ENCODE results near the gene SPAG16. TPM values are rescaled to one million over a fixed set of nuclear protein-coding genes. Genes with fewer than 3 reads are reported as not detected.

SPAG16 gene
- total and polyA plus RNA-seq, 4 donors, result 8.7 to 90.6 (median 21.6) TPM

GRCh38 chr2:214192711-214193110 lies 908.4 kb downstream of the SPAG16 start:
- no peak overlapping the region for H3K27ac ChIP-seq (ENCODE audit: low read depth in 1 of 2, low read length in 1 of 2)
- TF ChIP-seq CTCF (IDR thresholded peaks at IDR 0.05; ENCODE audit: control extremely low read depth, extremely low read depth), result no peak
- no peaks in the 10 kb centered on the region for H3K4me1 ChIP-seq (ENCODE audit: control insufficient read depth in 5 of 5, insufficient read depth in 5 of 5, low read length in 5 of 5)

GRCh38 chr2:214193943-214194342 lies 909.7 kb downstream of the SPAG16 start:
- H3K4me1 ChIP-seq (ENCODE audit: control insufficient read depth in 5 of 5, insufficient read depth in 5 of 5, low read length in 5 of 5), result no peaks in the 10 kb centered on the region
- 86 to 88% methylated on average over 1 of the region's 1 CpG for WGBS, 2 donors
- no peak overlapping the region for H3K9ac ChIP-seq (ENCODE audit: insufficient read depth in 1 of 2, low read length in 2 of 2)
- ATAC-seq (ENCODE audit: insufficient read depth, low FRiP score) (no peak), DNase-seq (no peak)
- H3K4me3 ChIP-seq, result no peak overlapping the region
- no peaks in the 10 kb centered on the region for H3K27me3 ChIP-seq (ENCODE audit: control insufficient read depth in 3 of 3, insufficient read depth in 3 of 3, low read length in 2 of 3)
- H3K27ac ChIP-seq (ENCODE audit: low read depth in 1 of 2, low read length in 1 of 2), result no peak overlapping the region
- H3K36me3 ChIP-seq (ENCODE audit: control insufficient read depth in 4 of 4, insufficient read depth in 4 of 4, low read length in 4 of 4), result no peaks in the 10 kb centered on the region
- no peak for TF ChIP-seq CTCF (IDR thresholded peaks at IDR 0.05; ENCODE audit: control extremely low read depth, extremely low read depth)
- peaks cover 0 to 2% (median 0%) of the 10 kb centered on the region in 4 donors for H3K9me3 ChIP-seq (ENCODE audit: control insufficient read depth in 4 of 4, insufficient read depth in 3 of 4, low read length in 3 of 4)

More at GRCh38 chr2:214192711-214193110, 908.4 kb downstream of the SPAG16 start:
- DNase-seq, result no peak
- 89 to 92% methylated on average over 3 of the region's 3 CpGs for WGBS, 2 donors
- Histone ChIP-seq H3K27me3 (ENCODE audit: control insufficient read depth in 3 of 3, insufficient read depth in 3 of 3, low read length in 2 of 3) (no peaks in the 10 kb centered on the region), H3K9me3 (ENCODE audit: control insufficient read depth in 4 of 4, insufficient read depth in 3 of 4, low read length in 3 of 4) (peaks cover 0 to 2% (median 0%) of the 10 kb centered on the region in 4 donors), H3K36me3 (ENCODE audit: control insufficient read depth in 4 of 4, insufficient read depth in 4 of 4, low read length in 4 of 4) (no peaks in the 10 kb centered on the region), H3K9ac (ENCODE audit: insufficient read depth in 1 of 2, low read length in 2 of 2) (no peak overlapping the region), H3K4me3 (no peak overlapping the region)
- no peak for ATAC-seq (ENCODE audit: insufficient read depth, low FRiP score)

GRCh38 chr2:214196260-214196659 lies 912.0 kb downstream of the SPAG16 start:
- Histone ChIP-seq H3K27ac (ENCODE audit: low read depth in 1 of 2, low read length in 1 of 2) (no peak overlapping the region), H3K4me1 (ENCODE audit: control insufficient read depth in 5 of 5, insufficient read depth in 5 of 5, low read length in 5 of 5) (no peaks in the 10 kb centered on the region), H3K4me3 (no peak overlapping the region), H3K27me3 (ENCODE audit: control insufficient read depth in 3 of 3, insufficient read depth in 3 of 3, low read length in 2 of 3) (no peaks in the 10 kb centered on the region), H3K9me3 (ENCODE audit: control insufficient read depth in 4 of 4, insufficient read depth in 3 of 4, low read length in 3 of 4) (no peaks in the 10 kb centered on the region), H3K9ac (ENCODE audit: insufficient read depth in 1 of 2, low read length in 2 of 2) (no peak overlapping the region), H3K36me3 (ENCODE audit: control insufficient read depth in 4 of 4, insufficient read depth in 4 of 4, low read length in 4 of 4) (no peaks in the 10 kb centered on the region)
- 70 to 81% methylated on average over 2 of the region's 2 CpGs for WGBS, 2 donors
- ATAC-seq (ENCODE audit: insufficient read depth, low FRiP score) (no peak), DNase-seq (no peak)
- TF ChIP-seq CTCF (IDR thresholded peaks at IDR 0.05; ENCODE audit: control extremely low read depth, extremely low read depth), result no peak

GRCh38 chr2:214201892-214202291 lies 917.6 kb downstream of the SPAG16 start:
- Histone ChIP-seq H3K36me3 (ENCODE audit: control insufficient read depth in 4 of 4, insufficient read depth in 4 of 4, low read length in 4 of 4) (no peaks in the 10 kb centered on the region), H3K4me1 (ENCODE audit: control insufficient read depth in 5 of 5, insufficient read depth in 5 of 5, low read length in 5 of 5) (no peaks in the 10 kb centered on the region), H3K27me3 (ENCODE audit: control insufficient read depth in 3 of 3, insufficient read depth in 3 of 3, low read length in 2 of 3) (no peaks in the 10 kb centered on the region), H3K9ac (ENCODE audit: insufficient read depth in 1 of 2, low read length in 2 of 2) (no peak overlapping the region), H3K9me3 (ENCODE audit: control insufficient read depth in 4 of 4, insufficient read depth in 3 of 4, low read length in 3 of 4) (no peaks in the 10 kb centered on the region), H3K27ac (ENCODE audit: low read depth in 1 of 2, low read length in 1 of 2) (no peak overlapping the region), H3K4me3 (no peak overlapping the region)
- DNase-seq (no peak), ATAC-seq (ENCODE audit: insufficient read depth, low FRiP score) (no peak)
- no peak for TF ChIP-seq CTCF (IDR thresholded peaks at IDR 0.05; ENCODE audit: control extremely low read depth, extremely low read depth)
- WGBS, 2 donors, result 78 to 84% methylated on average over 2 of the region's 2 CpGs

Data from lung (tissue), 12 donors.